ENCODE measurements around the gene PIGB.

PIGB gene

GRCh38 chr15:55337160-55337559 lies 18.1 kb downstream of the PIGB start:
- WGBS (ENCODE audit: extremely low coverage, insufficient coverage, low lambda C conversion rate) = no CpG with 5 or more reads among the region's 1 CpG
- Histone ChIP-seq H3K23ac (ENCODE audit: low read length) (no peak overlapping the region), H3K56ac (ENCODE audit: low read length) (no peak overlapping the region), H3K79me1 (ENCODE audit: low read length) (no peaks in the 10 kb centered on the region), H2BK15ac (replicated peaks; ENCODE audit: low read depth) (no peak overlapping the region), H2AK5ac (ENCODE audit: low read length) (no peak overlapping the region), H3K27ac (ENCODE audit: low read depth, low read length) (no peak overlapping the region), H2BK5ac (ENCODE audit: low read length) (no peak overlapping the region), H3K4me1 (ENCODE audit: control insufficient read depth, low read depth, low read length) (no peaks in the 10 kb centered on the region), H3K18ac (ENCODE audit: low read length) (no peak overlapping the region), H2BK120ac (ENCODE audit: low read depth, low read length) (no peak overlapping the region), H3K36me3 (ENCODE audit: control insufficient read depth, insufficient read depth, low read length) (no peaks in the 10 kb centered on the region), H3K4me2 (ENCODE audit: low read length) (no peak overlapping the region), H3K4me3 (ENCODE audit: low read length) (no peak overlapping the region), H3K79me2 (ENCODE audit: control insufficient read depth, insufficient read depth, low read length) (no peaks in the 10 kb centered on the region), H4K5ac (ENCODE audit: low read length) (no peak overlapping the region), H3K9ac (ENCODE audit: low read length) (no peak overlapping the region), H4K8ac (ENCODE audit: low read depth, low read length) (no peak overlapping the region), H3K4ac (ENCODE audit: low read depth, low read length) (no peak overlapping the region), H3K27me3 (ENCODE audit: insufficient read depth, low read length, poor library complexity) (no peaks in the 10 kb centered on the region)
- DNase-seq = peak; percentile 45

DNA sequence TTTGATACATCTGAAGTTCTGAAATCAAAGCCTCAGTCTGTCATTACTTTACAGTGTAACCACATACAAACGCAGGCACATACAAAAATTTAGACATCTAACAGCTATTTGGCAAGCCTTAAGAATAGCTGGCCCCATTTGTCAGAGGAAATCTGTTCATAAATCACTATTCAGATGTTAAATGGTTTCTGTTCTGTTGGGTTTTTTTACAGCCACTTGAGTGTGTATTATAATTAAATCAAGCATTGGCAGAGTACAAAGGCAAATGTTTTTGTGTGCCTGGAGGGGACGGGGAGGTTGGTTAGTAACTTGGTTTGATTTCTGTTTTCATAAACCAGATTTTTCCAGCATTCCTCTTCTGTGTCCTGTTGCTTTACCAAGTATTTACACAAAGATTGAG lies 24.1 kb downstream of the PIGB start:
- H4K8ac ChIP-seq (ENCODE audit: low read depth, low read length) = no peak overlapping the region
- no peak overlapping the region for H3K4me2 ChIP-seq (ENCODE audit: low read length)
- H3K4ac ChIP-seq (ENCODE audit: low read depth, low read length) = no peak overlapping the region
- no peaks in the 10 kb centered on the region for H3K36me3 ChIP-seq (ENCODE audit: control insufficient read depth, insufficient read depth, low read length)
- H4K5ac ChIP-seq (ENCODE audit: low read length) = no peak overlapping the region
- peaks cover 3% of the 10 kb centered on the region for H3K4me1 ChIP-seq (ENCODE audit: control insufficient read depth, low read depth, low read length)
- no peak for DNase-seq
- WGBS (ENCODE audit: extremely low coverage, insufficient coverage, low lambda C conversion rate) = no CpG with 5 or more reads among the region's 2 CpGs
- H3K27me3 ChIP-seq (ENCODE audit: insufficient read depth, low read length, poor library complexity) = no peaks in the 10 kb centered on the region
- H2BK15ac ChIP-seq (replicated peaks; ENCODE audit: low read depth) = no peak overlapping the region
- H2AK5ac ChIP-seq (ENCODE audit: low read length) = no peak overlapping the region
- H3K79me2 ChIP-seq (ENCODE audit: control insufficient read depth, insufficient read depth, low read length) = no peaks in the 10 kb centered on the region
- no peak overlapping the region for H3K9ac ChIP-seq (ENCODE audit: low read length)
- no peak overlapping the region for H3K27ac ChIP-seq (ENCODE audit: low read depth, low read length)
- no peak overlapping the region for H3K18ac ChIP-seq (ENCODE audit: low read length)
- H3K56ac ChIP-seq (ENCODE audit: low read length) = no peak overlapping the region
- H3K4me3 ChIP-seq (ENCODE audit: low read length) = no peak overlapping the region
- H2BK5ac ChIP-seq (ENCODE audit: low read length) = no peak overlapping the region
- no peak overlapping the region for H3K23ac ChIP-seq (ENCODE audit: low read length)
- no peak overlapping the region for H2BK120ac ChIP-seq (ENCODE audit: low read depth, low read length)
- H3K79me1 ChIP-seq (ENCODE audit: low read length) = no peaks in the 10 kb centered on the region

DNA sequence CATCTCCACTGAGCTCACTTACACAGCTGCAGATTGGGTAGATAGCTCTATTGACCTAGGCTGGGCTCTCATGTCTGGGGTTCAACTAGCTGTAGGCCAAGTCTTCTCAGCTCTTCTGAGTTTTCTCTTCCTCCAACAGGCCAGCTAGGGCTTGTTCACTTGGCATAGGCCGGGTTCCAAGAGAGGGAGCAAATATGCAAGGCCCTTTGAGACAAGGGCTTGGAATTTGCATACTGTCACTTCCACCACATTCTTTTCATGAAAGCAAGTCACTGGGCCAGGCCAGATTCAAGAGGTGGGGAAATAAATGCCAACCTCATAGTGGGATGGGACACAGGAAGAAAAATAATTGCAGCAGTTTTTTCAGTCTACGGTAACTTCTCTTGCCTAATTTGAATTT lies 25.2 kb downstream of the PIGB start:
- H2BK15ac ChIP-seq (replicated peaks; ENCODE audit: low read depth) = no peak overlapping the region
- H3K4ac ChIP-seq (ENCODE audit: low read depth, low read length) = no peak overlapping the region
- no peak overlapping the region for H4K8ac ChIP-seq (ENCODE audit: low read depth, low read length)
- H3K56ac ChIP-seq (ENCODE audit: low read length) = no peak overlapping the region
- peak; percentile 91 for DNase-seq
- H3K79me2 ChIP-seq (ENCODE audit: control insufficient read depth, insufficient read depth, low read length) = no peaks in the 10 kb centered on the region
- H4K5ac ChIP-seq (ENCODE audit: low read length) = no peak overlapping the region
- no peak overlapping the region for H2AK5ac ChIP-seq (ENCODE audit: low read length)
- no CpG with 5 or more reads among the region's 2 CpGs for WGBS (ENCODE audit: extremely low coverage, insufficient coverage, low lambda C conversion rate)
- H3K9ac ChIP-seq (ENCODE audit: low read length) = no peak overlapping the region
- no peak overlapping the region for H2BK5ac ChIP-seq (ENCODE audit: low read length)
- H3K27ac ChIP-seq (ENCODE audit: low read depth, low read length) = no peak overlapping the region
- H3K27me3 ChIP-seq (ENCODE audit: insufficient read depth, low read length, poor library complexity) = no peaks in the 10 kb centered on the region
- H3K18ac ChIP-seq (ENCODE audit: low read length) = no peak overlapping the region
- H2BK120ac ChIP-seq (ENCODE audit: low read depth, low read length) = no peak overlapping the region
- H3K4me1 ChIP-seq (ENCODE audit: control insufficient read depth, low read depth, low read length) = peaks cover 3% of the 10 kb centered on the region
- no peak overlapping the region for H3K4me2 ChIP-seq (ENCODE audit: low read length)
- H3K4me3 ChIP-seq (ENCODE audit: low read length) = no peak overlapping the region
- H3K79me1 ChIP-seq (ENCODE audit: low read length) = no peaks in the 10 kb centered on the region
- H3K36me3 ChIP-seq (ENCODE audit: control insufficient read depth, insufficient read depth, low read length) = no peaks in the 10 kb centered on the region
- no peak overlapping the region for H3K23ac ChIP-seq (ENCODE audit: low read length)

GRCh38 chr15:55348281-55348778 lies 29.3 kb downstream of the PIGB start:
- WGBS (ENCODE audit: extremely low coverage, insufficient coverage, low lambda C conversion rate) = no CpG with 5 or more reads among the region's 4 CpGs
- H3K79me1 ChIP-seq (ENCODE audit: low read length) = no peaks in the 10 kb centered on the region
- no peak overlapping the region for H3K4ac ChIP-seq (ENCODE audit: low read depth, low read length)
- H3K18ac ChIP-seq (ENCODE audit: low read length) = no peak overlapping the region
- H3K56ac ChIP-seq (ENCODE audit: low read length) = no peak overlapping the region
- H4K8ac ChIP-seq (ENCODE audit: low read depth, low read length) = no peak overlapping the region
- no peak overlapping the region for H2AK5ac ChIP-seq (ENCODE audit: low read length)
- no peak overlapping the region for H3K27ac ChIP-seq (ENCODE audit: low read depth, low read length)
- no peaks in the 10 kb centered on the region for H3K27me3 ChIP-seq (ENCODE audit: insufficient read depth, low read length, poor library complexity)
- no peak overlapping the region for H3K4me3 ChIP-seq (ENCODE audit: low read length)
- no peaks in the 10 kb centered on the region for H3K79me2 ChIP-seq (ENCODE audit: control insufficient read depth, insufficient read depth, low read length)
- peak; percentile 31 for DNase-seq
- no peak overlapping the region for H3K23ac ChIP-seq (ENCODE audit: low read length)
- H2BK15ac ChIP-seq (replicated peaks; ENCODE audit: low read depth) = no peak overlapping the region
- no peak overlapping the region for H2BK5ac ChIP-seq (ENCODE audit: low read length)
- no peak overlapping the region for H3K9ac ChIP-seq (ENCODE audit: low read length)
- H4K5ac ChIP-seq (ENCODE audit: low read length) = no peak overlapping the region
- H3K4me2 ChIP-seq (ENCODE audit: low read length) = no peak overlapping the region
- H2BK120ac ChIP-seq (ENCODE audit: low read depth, low read length) = no peak overlapping the region
- no peaks in the 10 kb centered on the region for H3K36me3 ChIP-seq (ENCODE audit: control insufficient read depth, insufficient read depth, low read length)
- peaks cover 3% of the 10 kb centered on the region for H3K4me1 ChIP-seq (ENCODE audit: control insufficient read depth, low read depth, low read length)

- Histone ChIP-seq H3K27ac (ENCODE audit: low read depth, low read length) (no peak overlapping the region), H3K4me1 (ENCODE audit: control insufficient read depth, low read depth, low read length) (peaks cover under 1% of the 10 kb centered on the region), H3K4me3 (ENCODE audit: low read length) (no peak overlapping the region), H3K23ac (ENCODE audit: low read length) (no peak overlapping the region), H3K79me1 (ENCODE audit: low read length) (no peaks in the 10 kb centered on the region), H3K56ac (ENCODE audit: low read length) (no peak overlapping the region), H3K4ac (ENCODE audit: low read depth, low read length) (no peak overlapping the region), H3K18ac (ENCODE audit: low read length) (no peak overlapping the region), H2BK120ac (ENCODE audit: low read depth, low read length) (no peak overlapping the region), H3K27me3 (ENCODE audit: insufficient read depth, low read length, poor library complexity) (no peaks in the 10 kb centered on the region), H3K9ac (ENCODE audit: low read length) (no peak overlapping the region), H3K4me2 (ENCODE audit: low read length) (no peak overlapping the region), H3K36me3 (ENCODE audit: control insufficient read depth, insufficient read depth, low read length) (no peaks in the 10 kb centered on the region), H2BK15ac (replicated peaks; ENCODE audit: low read depth) (no peak overlapping the region), H2BK5ac (ENCODE audit: low read length) (no peak overlapping the region), H2AK5ac (ENCODE audit: low read length) (no peak overlapping the region), H3K79me2 (ENCODE audit: control insufficient read depth, insufficient read depth, low read length) (no peaks in the 10 kb centered on the region), H4K8ac (ENCODE audit: low read depth, low read length) (no peak overlapping the region), H4K5ac (ENCODE audit: low read length) (no peak overlapping the region)
- no CpG with 5 or more reads among the region's 2 CpGs for WGBS (ENCODE audit: extremely low coverage, insufficient coverage, low lambda C conversion rate)
- DNase-seq = no peak
Measured at GRCh38 chr15:55349282-55349681, 30.3 kb downstream of the PIGB start.

GRCh38 chr15:55353025-55353424 lies 34.0 kb downstream of the PIGB start:
- Histone ChIP-seq H3K4me2 (ENCODE audit: low read length) (no peak overlapping the region), H2BK120ac (ENCODE audit: low read depth, low read length) (no peak overlapping the region), H3K27ac (ENCODE audit: low read depth, low read length) (no peak overlapping the region), H2BK5ac (ENCODE audit: low read length) (no peak overlapping the region), H3K23ac (ENCODE audit: low read length) (no peak overlapping the region), H4K8ac (ENCODE audit: low read depth, low read length) (no peak overlapping the region), H3K4ac (ENCODE audit: low read depth, low read length) (no peak overlapping the region), H2AK5ac (ENCODE audit: low read length) (no peak overlapping the region), H3K4me3 (ENCODE audit: low read length) (no peak overlapping the region), H3K56ac (ENCODE audit: low read length) (no peak overlapping the region), H3K27me3 (ENCODE audit: insufficient read depth, low read length, poor library complexity) (no peaks in the 10 kb centered on the region), H3K79me1 (ENCODE audit: low read length) (no peaks in the 10 kb centered on the region), H3K18ac (ENCODE audit: low read length) (no peak overlapping the region), H2BK15ac (replicated peaks; ENCODE audit: low read depth) (no peak overlapping the region), H3K36me3 (ENCODE audit: control insufficient read depth, insufficient read depth, low read length) (no peaks in the 10 kb centered on the region), H3K79me2 (ENCODE audit: control insufficient read depth, insufficient read depth, low read length) (no peaks in the 10 kb centered on the region), H4K5ac (ENCODE audit: low read length) (no peak overlapping the region), H3K4me1 (ENCODE audit: control insufficient read depth, low read depth, low read length) (no peaks in the 10 kb centered on the region), H3K9ac (ENCODE audit: low read length) (no peak overlapping the region)
- WGBS (ENCODE audit: extremely low coverage, insufficient coverage, low lambda C conversion rate) = no CpG with 5 or more reads among the region's 2 CpGs
- no peak for DNase-seq

Measured in mesendoderm (in vitro differentiated cells).